Endothelial cell of umbilical vein (primary cell): ENCODE measurements around the gene RCVRN. TPM values are rescaled to one million over a fixed set of nuclear protein-coding genes. Genes with fewer than 3 reads are reported as not detected.
"Not testable (repeated sequence)": the region's sequence is repeated elsewhere in the genome, so short reads cannot be mapped to it uniquely, and the experiment has no call there.

Source experiments
- BruUV-seq: library from RNA; stranded (reverse); fragments of 400-500 nt; replicated peaks from 2 replicates; lab custom pipeline; 2021; lab: Mats Ljungman, UMichigan
- CTCF ChIA-PET: fragments of 300-600, 350-600 bp; sonication (Branson Sonifier 250); formaldehyde crosslinking; loops from one replicate; lab custom pipeline; 2021; ENCODE audit warnings: antibody characterized with exemption, inconsistent platforms; lab: Charles Lee
- POLR2A ChIA-PET: fragments of 300-600, 350-600 bp; sonication (Branson Sonifier 250); formaldehyde crosslinking; loops from one replicate; lab custom pipeline; 2021; ENCODE audit warnings: antibody characterized with exemption, inconsistent platforms; lab: Charles Lee
- DNase-seq: peaks from one replicate; pipeline ENCODE4 v3.0.0-alpha.2; 2011; ENCODE audit warnings: low read depth, low spot score
- FAIRE-seq: peaks from 2 replicates; lab custom pipeline; 2011; peaks lifted over from hg19 to GRCh38; lab: Jason Lieb, UNC
- H2AFZ ChIP-seq: 2 replicates; pipeline ENCODE4 v1.6.0; 2012; ENCODE audit warnings: low read depth, low read length, control low read depth, inconsistent platforms
- H3K27ac ChIP-seq: 2 replicates; pipeline ENCODE4 v1.5.1; 2011; ENCODE audit warnings: low read depth, mild to moderate bottlenecking, control low read depth, low read length, moderate library complexity; ENCODE audit not compliant: insufficient read depth
- H3K27me3 ChIP-seq, 2 experiments: 2 replicates each; pipeline versions ENCODE4 v1.6.0 to v1.6.1; 2011; ENCODE audit warnings: low read length in 2 of 2, mixed read lengths in 1 of 2; ENCODE audit not compliant: control insufficient read depth in 2 of 2, insufficient read depth in 2 of 2
- H3K36me3 ChIP-seq, 2 experiments: 2 replicates in 1 of 2; 3 replicates in 1 of 2; pipeline ENCODE4 v1.5.1; 2011; ENCODE audit warnings: low read length in 2 of 2, mild to moderate bottlenecking in 1 of 2, moderate library complexity in 1 of 2; ENCODE audit not compliant: control insufficient read depth in 2 of 2, insufficient read depth in 2 of 2; ENCODE audit errors: extremely low read depth in 1 of 2
- H3K4me1 ChIP-seq: 3 replicates; pipeline ENCODE4 v1.5.1; 2011; ENCODE audit warnings: mild to moderate bottlenecking, low read length; ENCODE audit not compliant: control insufficient read depth, insufficient read depth; ENCODE audit errors: extremely low read depth
- H3K4me2 ChIP-seq: 2 replicates; pipeline ENCODE4 v1.6.1; 2011; ENCODE audit warnings: low read length, control low read depth, mixed read lengths; ENCODE audit not compliant: insufficient read depth
- H3K4me3 ChIP-seq, 3 experiments: fragments of 200-600 bp in 1 of 3; sonication (generic), shearing (Covaris generic) in 1 of 3; replicated peaks in 1 of 3; 2 replicates each; pipeline ENCODE4 v1.5.1; 2011 to 2016; ENCODE audit warnings: control low read depth in 3 of 3, low read length in 3 of 3, mild to moderate bottlenecking in 2 of 3, inconsistent platforms in 1 of 3, low read depth in 1 of 3, moderate library complexity in 1 of 3; ENCODE audit not compliant: insufficient read depth in 1 of 3
- H3K79me2 ChIP-seq: 2 replicates; pipeline ENCODE4 v1.6.0; 2012; ENCODE audit warnings: low read length, inconsistent platforms; ENCODE audit not compliant: control insufficient read depth, insufficient read depth
- H3K9ac ChIP-seq: replicated peaks from 2 replicates; pipeline ENCODE3; 2011; ENCODE audit warnings: low read length, control low read depth; ENCODE audit not compliant: insufficient read depth; ENCODE audit errors: extremely low read depth
- H3K9me1 ChIP-seq: replicated peaks from 3 replicates; pipeline ENCODE4 v1.6.0; 2011; ENCODE audit warnings: mild to moderate bottlenecking, low read length; ENCODE audit not compliant: control insufficient read depth, insufficient read depth; ENCODE audit errors: extremely low read depth
- H3K9me3 ChIP-seq: replicated peaks from 2 replicates; pipeline ENCODE4 v1.5.1; 2012; ENCODE audit warnings: low read length, inconsistent platforms; ENCODE audit not compliant: control insufficient read depth, insufficient read depth
- H4K20me1 ChIP-seq: replicated peaks from 2 replicates; pipeline ENCODE3; 2011; ENCODE audit warnings: mild to moderate bottlenecking, low read length; ENCODE audit not compliant: control insufficient read depth, insufficient read depth; ENCODE audit errors: extremely low read depth
- EZH2 ChIP-seq: IDR thresholded peaks from 2 replicates; pipeline ENCODE4 v1.6.1; 2012; ENCODE audit warnings: borderline replicate concordance, low read depth, mild to moderate bottlenecking, moderate library complexity, low read length, inconsistent platforms; ENCODE audit not compliant: severe bottlenecking
- FOS ChIP-seq: IDR thresholded peaks from 2 replicates; pipeline ENCODE4 v1.6.1; 2011; ENCODE audit warnings: mild to moderate bottlenecking, low read length, moderate library complexity, borderline replicate concordance; ENCODE audit not compliant: insufficient read depth
- GATA2 ChIP-seq: IDR thresholded peaks from 2 replicates; pipeline ENCODE4 v1.7.0; 2011; ENCODE audit warnings: low read depth, mild to moderate bottlenecking, moderate library complexity, mixed read lengths, low read length; ENCODE audit not compliant: insufficient read length, insufficient read depth
- JUN ChIP-seq: IDR thresholded peaks from 2 replicates; pipeline ENCODE4 v1.6.1; 2011; ENCODE audit warnings: borderline replicate concordance, low read depth; ENCODE audit not compliant: insufficient read length, insufficient read depth
- MYC ChIP-seq: IDR thresholded peaks from one replicate; pipeline ENCODE4 v1.6.1; 2011; ENCODE audit warnings: mild to moderate bottlenecking, low read depth, low read length
- POLR2A ChIP-seq: IDR thresholded peaks from 2 replicates; pipeline ENCODE4 v1.6.1; 2012; ENCODE audit warnings: low read depth, mild to moderate bottlenecking, control low read depth, low read length
- POLR2AphosphoS5 ChIP-seq: IDR thresholded peaks from 2 replicates; pipeline ENCODE4 v1.6.1; 2012; ENCODE audit warnings: low read depth, mild to moderate bottlenecking, control low read depth, low read length, moderate library complexity; ENCODE audit not compliant: insufficient read depth
- dilution Hi-C: fragments of 300-500 bp; cut with MboI; formaldehyde crosslinking; loops from one replicate; pipeline ENCODE4 v1.15.0; 2019; ENCODE audit warnings: low sequenced_read_pairs; ENCODE audit not compliant: extremely low pct_ligation_motif_present
- intact Hi-C: fragments of 100-400 bp; cut with micrococcal nuclease; formaldehyde crosslinking; loops from one replicate; pipeline ENCODE4 v1.10.0; 2022
- polyA plus RNA-seq, 4 experiments: library from polyadenylated mRNA; depleted of rRNA in 3 of 4; stranded (reverse) in 3 of 4; unstranded in 1 of 4; fragments of >200 nt; gene quantifications; 2 replicates each; pipeline versions ENCODE4 v1.2.1 to v1.2.3, GENCODE V29; 2011 to 2012; ENCODE audit warnings: missing spikeins in 1 of 4
- total RNA-seq: library from RNA; stranded (reverse); gene quantifications from 2 replicates; pipeline ENCODE4 v1.2.3, GENCODE V29; 2021
- TF ChIP-seq, protein P1 (sequence below): IDR thresholded peaks from 2 replicates; pipeline ENCODE4 v1.6.1; 2011; ENCODE audit not compliant: insufficient read depth, insufficient read length
- TF ChIP-seq, protein P2 (sequence below), 2 donors: IDR thresholded peaks; 1 replicate in 1 of 2; 2 replicates in 1 of 2; pipeline ENCODE4 v1.5.1; 2011; ENCODE audit warnings: low read length in 2 of 2, mild to moderate bottlenecking in 2 of 2, moderate library complexity in 2 of 2, control low read depth in 1 of 2, inconsistent platforms in 1 of 2, low read depth in 1 of 2; ENCODE audit not compliant: insufficient read depth in 1 of 2; ENCODE audit errors: extremely low read depth in 1 of 2

Gene RCVRN
- total and polyA plus RNA-seq, 2 donors (not counting 3 experiments of a cell fraction or from before 2014, with no cell fraction given) = not detected

- no TSS peak for BruUV-seq
- CTCF ChIA-PET = interaction anchor here (1.3 kb wide), 1 partner anchor 693 kb away, joined by 6 read pairs; no protein-coding TSS in a partner anchor
- DNase-seq = no peak
- dilution Hi-C loops = no loop called here
- Histone ChIP-seq H3K36me3 (no peaks in the 10 kb centered on the region), H4K20me1 (no peaks in the 10 kb centered on the region), H3K27ac (no peak overlapping the region), H3K4me2 (no peak overlapping the region), H3K9me3 (no peaks in the 10 kb centered on the region), H2AFZ (no peak overlapping the region), H3K27me3 (no peaks in the 10 kb centered on the region), H3K9ac (no peak overlapping the region), H3K4me3 (no peak overlapping the region), H3K79me2 (no peaks in the 10 kb centered on the region), H3K9me1 (no peaks in the 10 kb centered on the region), H3K4me1 (no peaks in the 10 kb centered on the region)
- no peak for FAIRE-seq
- POLR2A ChIA-PET = no interaction called here
- TF ChIP-seq EZH2 (no peak), MYC (no peak), FOS (no peak), POLR2AphosphoS5 (no peak), POLR2A (no peak), GATA2 (no peak), JUN (no peak)
- TF ChIP-seq, protein P1, sequence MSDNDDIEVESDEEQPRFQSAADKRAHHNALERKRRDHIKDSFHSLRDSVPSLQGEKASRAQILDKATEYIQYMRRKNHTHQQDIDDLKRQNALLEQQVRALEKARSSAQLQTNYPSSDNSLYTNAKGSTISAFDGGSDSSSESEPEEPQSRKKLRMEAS = no peak
- TF ChIP-seq, protein P2, sequence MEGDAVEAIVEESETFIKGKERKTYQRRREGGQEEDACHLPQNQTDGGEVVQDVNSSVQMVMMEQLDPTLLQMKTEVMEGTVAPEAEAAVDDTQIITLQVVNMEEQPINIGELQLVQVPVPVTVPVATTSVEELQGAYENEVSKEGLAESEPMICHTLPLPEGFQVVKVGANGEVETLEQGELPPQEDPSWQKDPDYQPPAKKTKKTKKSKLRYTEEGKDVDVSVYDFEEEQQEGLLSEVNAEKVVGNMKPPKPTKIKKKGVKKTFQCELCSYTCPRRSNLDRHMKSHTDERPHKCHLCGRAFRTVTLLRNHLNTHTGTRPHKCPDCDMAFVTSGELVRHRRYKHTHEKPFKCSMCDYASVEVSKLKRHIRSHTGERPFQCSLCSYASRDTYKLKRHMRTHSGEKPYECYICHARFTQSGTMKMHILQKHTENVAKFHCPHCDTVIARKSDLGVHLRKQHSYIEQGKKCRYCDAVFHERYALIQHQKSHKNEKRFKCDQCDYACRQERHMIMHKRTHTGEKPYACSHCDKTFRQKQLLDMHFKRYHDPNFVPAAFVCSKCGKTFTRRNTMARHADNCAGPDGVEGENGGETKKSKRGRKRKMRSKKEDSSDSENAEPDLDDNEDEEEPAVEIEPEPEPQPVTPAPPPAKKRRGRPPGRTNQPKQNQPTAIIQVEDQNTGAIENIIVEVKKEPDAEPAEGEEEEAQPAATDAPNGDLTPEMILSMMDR (IDR thresholded peaks at IDR 0.05; ENCODE audit: extremely low read depth in 1 of 2, insufficient read depth in 1 of 2, low read depth in 1 of 2, low read length in 2 of 2) = no peak
- intact Hi-C loops = loop anchor here (10.0 kb wide), 1 partner anchor 403 kb away; no protein-coding TSS in a partner anchor
These were observed 17.2 kb upstream of the RCVRN start for GRCh38 chr17:9922012-9922848.

DNA sequence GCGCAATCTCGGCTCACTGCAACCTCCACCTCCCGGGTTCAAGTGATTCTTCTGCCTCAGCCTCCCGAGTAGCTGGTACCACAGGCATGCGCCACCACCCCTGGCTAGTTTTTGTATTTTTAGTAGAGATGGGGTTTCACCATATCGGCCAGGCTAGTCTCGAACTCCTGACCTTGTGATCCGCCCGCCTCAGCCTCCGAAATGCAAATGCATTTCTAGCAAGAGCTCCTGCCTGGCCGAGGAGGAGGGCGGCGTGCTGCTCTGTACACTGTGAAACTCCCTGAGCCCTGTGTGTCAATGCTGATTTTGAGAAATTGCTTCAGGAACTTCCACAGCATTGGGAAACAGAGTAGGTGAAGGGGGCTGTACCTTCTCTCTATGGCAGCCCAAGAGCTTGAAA lies 16.1 kb upstream of the RCVRN start:
- H3K79me2 ChIP-seq, H3K4me1 ChIP-seq, CTCF ChIA-PET, H3K4me3 ChIP-seq, H3K36me3 ChIP-seq, DNase-seq, H3K9me3 ChIP-seq, H3K9ac ChIP-seq, H3K4me2 ChIP-seq, BruUV-seq, H2AFZ ChIP-seq, FAIRE-seq, POLR2A ChIA-PET, H4K20me1 ChIP-seq, H3K27me3 ChIP-seq, H3K9me1 ChIP-seq, dilution Hi-C loops, H3K27ac ChIP-seq: not testable (repeated sequence)
- intact Hi-C loops = loop anchor here (10.0 kb wide), 1 partner anchor 404 kb away; no protein-coding TSS in a partner anchor
